GM21526 (cell line): ENCODE measurements around the gene GALNT5.
"Not testable (repeated sequence)": the region's sequence is repeated elsewhere in the genome, so short reads cannot be mapped to it uniquely, and the experiment has no call there.

ENCODE experiments used
- ATAC-seq: cut with Tn5 transposase; IDR thresholded peaks from one replicate; pipeline ENCODE4 v1.9.1; 2021; ENCODE audit warnings: moderate library complexity; ENCODE audit not compliant: unreplicated experiment, low FRiP score

GALNT5 gene

DNA sequence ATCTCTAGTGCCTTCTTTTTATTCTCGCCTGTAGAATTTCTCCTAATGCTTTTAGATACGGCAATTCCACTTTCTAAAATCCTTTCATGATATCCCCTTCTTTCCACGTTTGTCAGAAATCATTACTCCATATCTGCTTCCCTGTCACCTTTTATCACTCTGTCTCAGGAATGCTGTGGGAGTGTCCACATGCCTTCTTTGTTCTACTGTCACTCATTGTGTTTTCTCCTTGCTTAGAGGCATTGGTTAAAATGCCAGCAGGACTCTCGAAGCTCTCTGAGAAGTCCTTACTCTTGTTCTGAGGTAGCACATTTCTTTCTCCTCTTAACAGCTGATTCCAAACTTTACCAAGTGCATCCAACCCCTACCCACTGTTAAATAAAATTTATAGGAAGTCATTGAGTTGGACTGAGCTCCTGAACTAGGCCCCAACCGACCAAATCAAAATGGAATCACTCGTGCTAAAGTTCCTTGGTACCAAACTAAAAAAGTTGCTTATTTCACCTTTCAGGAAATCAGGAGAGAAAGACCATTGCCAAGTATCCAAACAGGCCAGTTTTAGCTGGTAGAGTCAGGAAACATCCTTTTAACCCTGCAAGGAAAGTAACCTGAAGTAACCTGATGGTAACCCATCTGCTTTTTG is 10.6 kb upstream of the GALNT5 start:
- ATAC-seq, result no peak

DNA sequence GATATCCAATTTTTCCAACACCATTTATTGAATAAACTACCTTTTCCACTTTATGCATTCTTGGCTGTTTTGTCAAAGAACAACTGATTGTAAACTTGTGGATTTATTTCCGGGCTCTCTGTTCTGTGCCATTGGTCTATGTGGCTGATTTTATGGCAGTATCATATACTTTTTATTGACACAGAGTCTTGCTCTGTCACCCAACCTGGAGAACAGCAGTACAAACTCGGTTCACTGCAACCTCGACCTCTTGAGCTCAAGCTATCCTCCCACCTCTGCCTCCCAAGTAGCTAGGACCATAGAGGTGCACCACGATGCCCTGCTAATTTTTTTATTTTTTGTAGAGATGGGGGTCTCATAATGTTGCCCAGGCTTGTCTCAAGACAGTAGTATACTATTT is 6.7 kb upstream of the GALNT5 start:
- ATAC-seq, result no peak

DNA sequence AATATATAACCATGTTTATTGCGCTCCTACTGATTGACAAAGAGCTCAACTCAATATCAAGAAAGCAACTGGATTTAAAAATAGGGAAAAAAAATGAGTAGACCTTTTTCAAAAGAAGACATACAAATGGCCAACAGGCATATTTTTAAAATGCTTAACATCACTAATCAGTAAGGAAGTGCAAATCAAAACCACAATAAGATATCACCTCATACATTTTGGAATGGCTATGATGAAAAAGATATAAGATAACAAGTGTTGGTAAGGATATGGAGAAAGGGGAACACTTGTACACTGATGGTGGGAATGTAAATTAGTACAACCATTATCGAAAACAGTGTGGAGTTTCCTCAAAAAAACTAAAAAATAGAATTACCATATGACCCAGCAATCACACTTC is 5.6 kb upstream of the GALNT5 start:
- no peak for ATAC-seq

GRCh38 chr2:157252529-157252928 is 5.0 kb upstream of the GALNT5 start:
- ATAC-seq, result no peak

GRCh38 chr2:157254041-157254440 is 3.5 kb upstream of the GALNT5 start:
- no peak for ATAC-seq

GRCh38 chr2:157255746-157256145 is 1.8 kb upstream of the GALNT5 start:
- ATAC-seq, result no peak

DNA sequence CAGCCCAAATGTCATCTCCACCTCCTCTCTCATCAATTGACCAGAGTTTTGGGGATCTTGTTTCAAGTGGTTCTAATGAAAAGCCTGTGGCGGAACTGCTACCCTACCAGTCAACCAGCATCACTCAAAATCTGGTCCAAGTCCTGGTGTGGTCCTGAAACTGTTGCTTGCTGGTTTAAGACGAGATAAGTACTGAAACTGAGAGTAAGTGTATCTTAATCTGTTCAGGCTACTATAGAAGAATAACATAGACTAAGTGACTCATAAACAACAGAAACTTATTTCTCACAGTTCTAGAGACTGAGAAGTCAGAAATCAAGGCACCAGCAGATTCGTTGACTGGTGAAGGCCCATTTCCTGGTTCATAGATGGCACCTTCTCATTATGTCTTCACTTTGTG is 879 bp upstream of the GALNT5 start:
- ATAC-seq, result peak; percentile 99

- no peak for ATAC-seq
These were observed 1.2 kb downstream of the GALNT5 start for GRCh38 chr2:157258520-157259326.

- no peak for ATAC-seq
These were observed 1.9 kb downstream of the GALNT5 start for GRCh38 chr2:157259386-157259785.

DNA sequence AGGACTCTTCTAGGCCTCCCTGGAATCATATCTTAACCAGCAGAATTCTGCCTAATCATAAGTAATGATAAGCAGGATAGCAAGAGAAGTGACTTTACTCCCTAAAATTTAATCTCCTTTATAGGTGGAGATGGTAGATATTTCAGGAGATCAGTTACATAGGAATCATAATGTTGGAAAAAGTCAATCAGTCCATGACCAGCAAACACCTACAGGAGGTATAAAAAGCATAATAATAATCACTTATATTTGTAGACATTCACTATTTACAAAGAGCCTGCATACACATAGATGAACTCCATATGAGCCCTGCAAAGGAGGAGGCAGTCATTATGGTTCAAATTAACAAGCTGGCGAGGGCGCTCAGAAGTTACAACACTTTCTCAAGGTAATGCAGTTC is 2.5 kb downstream of the GALNT5 start:
- ATAC-seq, result no peak

DNA sequence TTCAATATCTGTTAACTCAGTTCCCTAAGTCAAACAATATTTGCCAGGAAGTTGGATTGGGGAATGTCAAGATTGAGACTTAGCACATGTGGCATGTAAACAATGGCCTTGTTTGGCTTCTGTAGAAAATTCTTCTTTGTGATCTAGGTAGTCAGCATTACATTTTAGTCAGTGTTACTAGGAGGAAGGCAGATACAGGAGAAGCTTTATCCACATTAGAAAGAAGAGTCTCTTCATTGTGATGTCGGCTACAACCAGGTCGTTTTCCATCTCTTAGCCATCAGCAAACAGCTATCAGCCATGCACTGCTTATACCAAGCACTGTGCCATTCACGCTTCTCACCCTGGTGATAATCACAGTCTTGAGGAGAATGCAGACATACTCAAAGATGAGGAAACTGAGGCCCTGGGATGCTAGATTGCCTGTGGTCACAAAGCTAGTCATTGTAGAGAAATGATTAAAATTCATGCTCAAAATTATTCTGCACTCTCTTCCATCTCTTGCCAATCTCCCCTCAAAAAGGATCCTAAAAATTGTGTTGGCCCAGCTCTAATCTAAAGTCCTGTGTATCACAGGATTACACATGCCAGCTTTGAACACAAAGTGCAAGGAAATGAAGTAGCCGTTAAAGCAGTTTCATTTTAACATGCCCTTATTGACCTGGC is 3.2 kb downstream of the GALNT5 start:
- no peak for ATAC-seq

DNA sequence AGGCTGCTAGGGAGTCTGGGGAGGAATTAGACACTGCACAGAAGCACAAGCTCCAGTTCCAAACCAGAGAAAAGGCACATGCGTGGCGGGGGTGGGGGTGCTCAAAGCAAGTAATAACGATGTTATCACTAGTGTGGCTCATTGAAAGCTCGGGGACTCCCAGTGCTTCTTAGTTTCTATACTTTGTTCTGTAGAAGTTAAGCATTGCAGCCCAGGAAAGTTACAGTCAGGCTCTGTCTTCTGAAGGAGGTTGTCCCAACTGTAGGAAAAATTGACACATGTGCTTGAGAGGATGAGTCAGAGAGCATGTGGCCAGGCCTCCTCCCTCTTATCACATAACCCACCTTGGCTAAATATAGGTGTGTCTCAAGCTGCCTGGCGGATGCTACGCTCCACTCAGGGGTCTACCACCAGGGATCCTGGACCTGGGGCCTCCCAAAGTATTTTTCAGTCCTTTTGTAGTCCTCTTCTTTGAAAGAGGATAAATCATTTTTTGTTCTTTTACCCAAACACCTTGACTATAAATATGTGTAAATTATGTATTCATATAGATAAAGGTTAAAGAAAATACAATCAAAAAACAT is 3.8 kb downstream of the GALNT5 start:
- no peak for ATAC-seq

GRCh38 chr2:157262248-157262647 is 4.7 kb downstream of the GALNT5 start:
- ATAC-seq, result no peak

DNA sequence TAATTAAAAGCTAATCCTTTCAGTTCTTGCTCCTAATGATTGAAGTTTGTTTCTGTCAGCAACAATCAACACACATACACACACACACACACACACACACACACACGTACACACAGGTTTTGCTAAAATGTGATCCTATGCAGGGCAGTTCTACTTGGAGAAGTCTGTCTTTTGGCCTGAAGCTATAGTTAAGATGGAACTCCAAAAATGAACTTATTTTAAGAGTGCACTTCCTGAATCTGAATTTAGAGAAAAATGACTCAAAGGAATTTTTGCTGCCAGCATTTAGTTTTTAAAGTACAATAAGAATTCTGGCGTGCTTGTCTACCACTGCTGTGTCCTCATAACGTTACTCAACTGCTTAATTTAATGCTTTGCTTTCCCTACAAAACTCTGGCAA is 6.6 kb downstream of the GALNT5 start:
- no peak for ATAC-seq

DNA sequence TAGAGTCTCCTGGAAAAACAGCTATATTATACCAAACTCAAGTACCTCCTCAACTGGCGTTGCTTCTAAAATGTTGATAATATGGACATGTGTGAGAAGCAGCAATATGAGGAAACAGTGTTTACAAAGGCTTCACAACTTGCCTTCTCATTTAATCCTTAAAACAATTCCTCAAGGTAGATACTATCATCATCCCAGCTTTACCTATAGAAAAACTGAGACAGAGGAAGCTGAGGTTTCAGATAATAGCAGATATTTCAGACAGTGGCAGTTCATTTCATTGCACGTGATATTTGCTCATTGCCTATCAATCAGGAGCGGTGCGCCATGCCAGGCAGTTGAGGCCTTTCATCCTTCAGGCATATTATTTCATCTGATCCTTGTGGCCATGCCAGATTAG is 8.3 kb downstream of the GALNT5 start:
- no peak for ATAC-seq

DNA sequence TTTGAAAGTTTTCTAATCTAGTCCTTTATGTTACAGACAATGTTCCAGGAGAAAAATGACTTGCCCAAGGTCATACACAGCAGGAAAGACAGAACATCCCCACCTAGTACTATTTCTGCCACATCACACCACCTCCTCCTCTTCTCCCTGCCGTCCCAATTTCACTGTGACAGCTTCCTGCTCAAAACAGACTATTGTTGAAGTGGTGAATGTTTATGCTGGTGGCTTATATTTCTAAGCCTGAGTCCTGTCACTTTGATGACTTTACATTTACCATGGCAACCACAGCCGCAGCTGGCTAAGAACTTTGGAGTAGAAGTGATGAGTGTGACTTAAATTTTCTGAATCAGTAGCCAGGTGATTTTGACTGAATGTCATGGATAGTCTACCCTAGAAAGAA is 10.0 kb downstream of the GALNT5 start:
- no peak for ATAC-seq

- no peak for ATAC-seq
These were observed 11.6 kb downstream of the GALNT5 start for GRCh38 chr2:157269060-157269459.

GRCh38 chr2:157269922-157270321 is 12.4 kb downstream of the GALNT5 start:
- ATAC-seq, result peak; percentile 63

GRCh38 chr2:157271590-157272203 is 14.2 kb downstream of the GALNT5 start:
- no peak for ATAC-seq

- ATAC-seq, result not testable (repeated sequence)
These were observed 21.8 kb downstream of the GALNT5 start for GRCh38 chr2:157279311-157279710.

- ATAC-seq, result no peak
These were observed 23.8 kb downstream of the GALNT5 start for GRCh38 chr2:157281316-157281715.
